Right atrium auricular region (tissue), 2 donors: ENCODE data around the gene ACAA2. TPM values are rescaled to one million over a fixed set of nuclear protein-coding genes. Genes with fewer than 3 reads are reported as not detected.
"Not testable (repeated sequence)": the region's sequence is repeated elsewhere in the genome, so short reads cannot be mapped to it uniquely, and the experiment has no call there.

Source experiments
- DNase-seq: peaks from one replicate; pipeline ENCODE4 v3.0.0-alpha.2; 2019; ENCODE audit warnings: low spot score
- H3K27ac ChIP-seq, 2 donors: fragments of 200-600 bp; sonication (generic); 1 replicate in 1 of 2; 2 replicates in 1 of 2; pipeline ENCODE4 v1.5.1; 2016 to 2019
- H3K27me3 ChIP-seq, 2 donors: fragments of 200-600 bp; sonication (generic); one replicate each; pipeline versions ENCODE4 v1.5.1 to v1.6.0; 2017 to 2019
- H3K36me3 ChIP-seq: fragments of 200-600 bp; sonication (generic); one replicate; pipeline ENCODE4 v1.5.1; 2016
- H3K4me1 ChIP-seq, 2 donors: fragments of 200-600 bp; sonication (generic); one replicate each; pipeline versions ENCODE4 v1.5.1 to v1.6.0; 2017 to 2019
- H3K4me3 ChIP-seq, 2 donors: fragments of 200-600 bp; sonication (generic); 1 replicate in 1 of 2; 2 replicates in 1 of 2; pipeline ENCODE4 v1.5.1; 2017 to 2019; ENCODE audit warnings: mild to moderate bottlenecking in 1 of 2, moderate library complexity in 1 of 2
- H3K9me3 ChIP-seq, 2 donors: fragments of 200-600 bp; sonication (generic); one replicate each; pipeline ENCODE4 v1.5.1; 2019
- CTCF ChIP-seq, 2 donors: fragments of 200-600 bp; sonication (generic); IDR thresholded peaks; one replicate each; pipeline ENCODE4 v1.5.1; 2019; ENCODE audit warnings: antibody characterized with exemption in 2 of 2
- total RNA-seq, 2 donors: library from RNA; depleted of rRNA; stranded (reverse); fragments of >200 nt; gene quantifications; one replicate each; pipeline ENCODE4 v1.1.0, GENCODE V29; 2016

Gene ACAA2
- total RNA-seq, 2 donors from 2014 or later, result 115 to 149 TPM

- Histone ChIP-seq H3K27me3 (no peaks in the 10 kb centered on the region), H3K36me3 (no peaks in the 10 kb centered on the region), H3K9me3 (no peaks in the 10 kb centered on the region), H3K4me3 (no peak overlapping the region), H3K4me1 (peaks cover 0 to 16% of the 10 kb centered on the region in 2 donors), H3K27ac (no peak overlapping the region)
- TF ChIP-seq CTCF (IDR thresholded peaks at IDR 0.05), result no peak
- DNase-seq, result no peak
These were observed 2.0 kb downstream of the ACAA2 start for GRCh38 chr18:49811151-49811938.

- H3K4me1 ChIP-seq, result peaks cover 0 to 11% of the 10 kb centered on the region in 2 donors
These were observed 4.7 kb downstream of the ACAA2 start for GRCh38 chr18:49808553-49809191.

GRCh38 chr18:49804096-49804495 is 9.2 kb downstream of the ACAA2 start:
- Histone ChIP-seq H3K36me3 (peaks cover 11% of the 10 kb centered on the region), H3K27ac (no peak overlapping the region), H3K9me3 (no peaks in the 10 kb centered on the region), H3K4me3 (no peak overlapping the region), H3K27me3 (no peaks in the 10 kb centered on the region), H3K4me1 (peaks cover 0 to 4% of the 10 kb centered on the region in 2 donors)
- no peak for DNase-seq
- TF ChIP-seq CTCF (IDR thresholded peaks at IDR 0.05), result no peak

More at GRCh38 chr18:49808553-49809191, 4.7 kb downstream of the ACAA2 start:
- not testable (repeated sequence) for H3K9me3 ChIP-seq, H3K27ac ChIP-seq, H3K36me3 ChIP-seq, H3K27me3 ChIP-seq, H3K4me3 ChIP-seq, DNase-seq

- Histone ChIP-seq H3K4me3 (no peak overlapping the region), H3K36me3 (peaks cover 16% of the 10 kb centered on the region), H3K9me3 (no peaks in the 10 kb centered on the region), H3K27me3 (no peaks in the 10 kb centered on the region), H3K27ac (no peak overlapping the region), H3K4me1 (peaks cover 0 to 3% of the 10 kb centered on the region in 2 donors)
- no peak for DNase-seq
- no peak for TF ChIP-seq CTCF (IDR thresholded peaks at IDR 0.05)
These were observed 10.7 kb downstream of the ACAA2 start for GRCh38 chr18:49802623-49803022.

- H3K27me3 ChIP-seq, H3K4me3 ChIP-seq, H3K27ac ChIP-seq, H3K9me3 ChIP-seq, H3K4me1 ChIP-seq, DNase-seq: not testable (repeated sequence)
- peaks cover 37% of the 10 kb centered on the region for H3K36me3 ChIP-seq
These were observed 12.8 kb downstream of the ACAA2 start for GRCh38 chr18:49800491-49800890.

GRCh38 chr18:49799806-49800205 is 13.5 kb downstream of the ACAA2 start:
- H3K4me3 ChIP-seq, H3K4me1 ChIP-seq, H3K27me3 ChIP-seq, DNase-seq, H3K9me3 ChIP-seq, H3K27ac ChIP-seq: not testable (repeated sequence)
- peaks cover 44% of the 10 kb centered on the region for H3K36me3 ChIP-seq

GRCh38 chr18:49798001-49798400 is 15.3 kb downstream of the ACAA2 start:
- DNase-seq, result no peak
- no peaks in the 10 kb centered on the region for H3K27me3 ChIP-seq
- TF ChIP-seq CTCF (IDR thresholded peaks at IDR 0.05), result no peak
- no peak overlapping the region for H3K27ac ChIP-seq
- H3K9me3 ChIP-seq, result no peaks in the 10 kb centered on the region
- no peak overlapping the region for H3K4me3 ChIP-seq
- peaks cover 60% of the 10 kb centered on the region for H3K36me3 ChIP-seq
- no peaks in the 10 kb centered on the region for H3K4me1 ChIP-seq
